ENCODE results near the gene ZNF343. TPM values are rescaled to one million over a fixed set of nuclear protein-coding genes. Genes with fewer than 3 reads are reported as not detected.

Gene ZNF343
- total and polyA plus RNA-seq, 2 experiments from 2014 or later: 2.4 to 6.4 TPM

GRCh38 chr20:2480381-2480780 lies 28.3 kb downstream of the ZNF343 start:
- H3F3A ChIP-seq (replicated peaks; ENCODE audit: low read depth): no peaks in the 10 kb centered on the region
- no peaks in the 10 kb centered on the region for H3K27me3 ChIP-seq (ENCODE audit: insufficient read depth)
- H3K9me2 ChIP-seq (ENCODE audit: insufficient read depth): no peaks in the 10 kb centered on the region
- no peak overlapping the region for H3K4me3 ChIP-seq
- ATAC-seq: no peak
- Mint-ChIP-seq H3K27me3 (ENCODE audit: insufficient read depth, low read depth, poor library complexity) (peaks cover 6% of the 10 kb centered on the region), H3K36me3 (ENCODE audit: low read depth) (peaks cover 3% of the 10 kb centered on the region; the same call in 1 of the 3 replicates), H3K4me1 (peaks cover 9% of the 10 kb centered on the region), H3K4me3 (no peak overlapping the region), H3K9me3 (no peaks in the 10 kb centered on the region), H3K27ac (no peak overlapping the region)
- TF ChIP-seq CTCF (conservative IDR thresholded peaks at IDR 0.05; ENCODE audit: low read depth in 2 of 2) (no peak), JUNB (IDR thresholded peaks at IDR 0.05; ENCODE audit: unreplicated experiment) (no peak), EZH2 (IDR thresholded peaks at IDR 0.05; ENCODE audit: low read depth, unreplicated experiment) (no peak), STAT1 (IDR thresholded peaks at IDR 0.05; ENCODE audit: unreplicated experiment) (no peak)
- TF ChIP-seq, protein P1, sequence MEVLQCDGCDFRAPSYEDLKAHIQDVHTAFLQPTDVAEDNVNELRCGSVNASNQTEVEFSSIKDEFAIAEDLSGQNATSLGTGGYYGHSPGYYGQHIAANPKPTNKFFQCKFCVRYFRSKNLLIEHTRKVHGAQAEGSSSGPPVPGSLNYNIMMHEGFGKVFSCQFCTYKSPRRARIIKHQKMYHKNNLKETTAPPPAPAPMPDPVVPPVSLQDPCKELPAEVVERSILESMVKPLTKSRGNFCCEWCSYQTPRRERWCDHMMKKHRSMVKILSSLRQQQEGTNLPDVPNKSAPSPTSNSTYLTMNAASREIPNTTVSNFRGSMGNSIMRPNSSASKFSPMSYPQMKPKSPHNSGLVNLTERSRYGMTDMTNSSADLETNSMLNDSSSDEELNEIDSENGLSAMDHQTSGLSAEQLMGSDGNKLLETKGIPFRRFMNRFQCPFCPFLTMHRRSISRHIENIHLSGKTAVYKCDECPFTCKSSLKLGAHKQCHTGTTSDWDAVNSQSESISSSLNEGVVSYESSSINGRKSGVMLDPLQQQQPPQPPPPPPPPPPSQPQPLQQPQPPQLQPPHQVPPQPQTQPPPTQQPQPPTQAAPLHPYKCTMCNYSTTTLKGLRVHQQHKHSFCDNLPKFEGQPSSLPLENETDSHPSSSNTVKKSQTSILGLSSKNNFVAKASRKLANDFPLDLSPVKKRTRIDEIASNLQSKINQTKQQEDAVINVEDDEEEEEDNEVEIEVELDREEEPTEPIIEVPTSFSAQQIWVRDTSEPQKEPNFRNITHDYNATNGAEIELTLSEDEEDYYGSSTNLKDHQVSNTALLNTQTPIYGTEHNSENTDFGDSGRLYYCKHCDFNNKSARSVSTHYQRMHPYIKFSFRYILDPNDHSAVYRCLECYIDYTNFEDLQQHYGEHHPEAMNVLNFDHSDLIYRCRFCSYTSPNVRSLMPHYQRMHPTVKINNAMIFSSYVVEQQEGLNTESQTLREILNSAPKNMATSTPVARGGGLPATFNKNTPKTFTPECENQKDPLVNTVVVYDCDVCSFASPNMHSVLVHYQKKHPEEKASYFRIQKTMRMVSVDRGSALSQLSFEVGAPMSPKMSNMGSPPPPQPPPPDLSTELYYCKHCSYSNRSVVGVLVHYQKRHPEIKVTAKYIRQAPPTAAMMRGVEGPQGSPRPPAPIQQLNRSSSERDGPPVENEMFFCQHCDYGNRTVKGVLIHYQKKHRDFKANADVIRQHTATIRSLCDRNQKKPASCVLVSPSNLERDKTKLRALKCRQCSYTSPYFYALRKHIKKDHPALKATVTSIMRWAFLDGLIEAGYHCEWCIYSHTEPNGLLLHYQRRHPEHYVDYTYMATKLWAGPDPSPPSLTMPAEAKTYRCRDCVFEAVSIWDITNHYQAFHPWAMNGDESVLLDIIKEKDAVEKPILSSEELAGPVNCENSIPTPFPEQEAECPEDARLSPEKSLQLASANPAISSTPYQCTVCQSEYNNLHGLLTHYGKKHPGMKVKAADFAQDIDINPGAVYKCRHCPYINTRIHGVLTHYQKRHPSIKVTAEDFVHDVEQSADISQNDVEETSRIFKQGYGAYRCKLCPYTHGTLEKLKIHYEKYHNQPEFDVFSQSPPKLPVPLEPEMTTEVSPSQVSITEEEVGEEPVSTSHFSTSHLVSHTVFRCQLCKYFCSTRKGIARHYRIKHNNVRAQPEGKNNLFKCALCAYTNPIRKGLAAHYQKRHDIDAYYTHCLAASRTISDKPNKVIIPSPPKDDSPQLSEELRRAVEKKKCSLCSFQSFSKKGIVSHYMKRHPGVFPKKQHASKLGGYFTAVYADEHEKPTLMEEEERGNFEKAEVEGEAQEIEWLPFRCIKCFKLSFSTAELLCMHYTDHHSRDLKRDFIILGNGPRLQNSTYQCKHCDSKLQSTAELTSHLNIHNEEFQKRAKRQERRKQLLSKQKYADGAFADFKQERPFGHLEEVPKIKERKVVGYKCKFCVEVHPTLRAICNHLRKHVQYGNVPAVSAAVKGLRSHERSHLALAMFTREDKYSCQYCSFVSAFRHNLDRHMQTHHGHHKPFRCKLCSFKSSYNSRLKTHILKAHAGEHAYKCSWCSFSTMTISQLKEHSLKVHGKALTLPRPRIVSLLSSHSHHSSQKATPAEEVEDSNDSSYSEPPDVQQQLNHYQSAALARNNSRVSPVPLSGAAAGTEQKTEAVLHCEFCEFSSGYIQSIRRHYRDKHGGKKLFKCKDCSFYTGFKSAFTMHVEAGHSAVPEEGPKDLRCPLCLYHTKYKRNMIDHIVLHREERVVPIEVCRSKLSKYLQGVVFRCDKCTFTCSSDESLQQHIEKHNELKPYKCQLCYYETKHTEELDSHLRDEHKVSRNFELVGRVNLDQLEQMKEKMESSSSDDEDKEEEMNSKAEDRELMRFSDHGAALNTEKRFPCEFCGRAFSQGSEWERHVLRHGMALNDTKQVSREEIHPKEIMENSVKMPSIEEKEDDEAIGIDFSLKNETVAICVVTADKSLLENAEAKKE (CRISPR knock-in tag; IDR thresholded peaks at IDR 0.05): no peak
- no peaks in the 10 kb centered on the region for H3K36me3 ChIP-seq (ENCODE audit: insufficient read depth)
- H3K79me2 ChIP-seq (replicated peaks; ENCODE audit: insufficient read depth): no peaks in the 10 kb centered on the region
- H3K4me2 ChIP-seq: no peak overlapping the region
- no peak overlapping the region for H2AFZ ChIP-seq
- no peak overlapping the region for H3K27ac ChIP-seq (ENCODE audit: low read depth)
- no peaks in the 10 kb centered on the region; the same call in 1 of the 2 replicates for H3K4me1 ChIP-seq (ENCODE audit: insufficient read depth)
- DNase-seq (ENCODE audit: low spot score): no peak
- no peaks in the 10 kb centered on the region for H4K20me1 ChIP-seq (replicated peaks; ENCODE audit: insufficient read depth)
